Aorta (tissue), 5 donors: ENCODE data around the gene BICDL2. TPM values are rescaled to one million over a fixed set of nuclear protein-coding genes. Genes with fewer than 3 reads are reported as not detected.
"Not testable (repeated sequence)": the region's sequence is repeated elsewhere in the genome, so short reads cannot be mapped to it uniquely, and the experiment has no call there.

Experiments
- ATAC-seq: fragments of 200-7000 bp; cut with Tn5 transposase; one replicate; pipeline ENCODE4 v1.9.1; 2022; ENCODE audit warnings: moderate library complexity; ENCODE audit not compliant: low FRiP score
- DNase-seq, 2 donors: peaks; one replicate each; pipeline ENCODE4 v3.0.0-alpha.2; 2020
- H3K27ac ChIP-seq, 2 donors: one replicate each; pipeline ENCODE4 v1.5.1; 2013; ENCODE audit warnings: low read length in 2 of 2, mild to moderate bottlenecking in 2 of 2, moderate library complexity in 2 of 2, control low read depth in 1 of 2, inconsistent platforms in 1 of 2, low read depth in 1 of 2
- H3K27me3 ChIP-seq, 2 donors: one replicate each; pipeline ENCODE4 v1.6.1; 2013; ENCODE audit warnings: control low read depth in 1 of 2, low read length in 1 of 2, mild to moderate bottlenecking in 1 of 2, moderate library complexity in 1 of 2; ENCODE audit not compliant: insufficient read depth in 2 of 2, control insufficient read depth in 1 of 2
- H3K36me3 ChIP-seq, 2 donors: one replicate each; pipeline ENCODE4 v1.6.1; 2013; ENCODE audit warnings: control low read depth in 1 of 2, low read length in 1 of 2, mild to moderate bottlenecking in 1 of 2; ENCODE audit not compliant: insufficient read depth in 2 of 2, control insufficient read depth in 1 of 2
- H3K4me1 ChIP-seq, 2 donors: one replicate each; pipeline ENCODE4 v1.6.1; 2013; ENCODE audit warnings: low read length in 2 of 2, control low read depth in 1 of 2, mild to moderate bottlenecking in 1 of 2, moderate library complexity in 1 of 2; ENCODE audit not compliant: insufficient read depth in 2 of 2, control insufficient read depth in 1 of 2
- H3K4me3 ChIP-seq, 2 donors: one replicate each; pipeline ENCODE4 v1.5.1; 2013; ENCODE audit warnings: low read length in 2 of 2, control low read depth in 1 of 2, mild to moderate bottlenecking in 1 of 2
- H3K9me3 ChIP-seq: one replicate; pipeline ENCODE4 v1.6.1; 2013; ENCODE audit warnings: mild to moderate bottlenecking, low read length; ENCODE audit not compliant: control insufficient read depth
- WGBS, 2 donors: extraction: QIAGEN DNeasy Blood & Tissue Kit; methylation state at CpG; one replicate each; pipeline ENCODE4 v1.1.7; 2013; 5-methylcytosine and 5-hydroxymethylcytosine counted together
- intact Hi-C, 2 donors: fragments of 100-400 bp; cut with DNase I; formaldehyde crosslinking; loops; one replicate each; pipeline versions ENCODE4 v1.14.2 to v1.15.0; 2022
- polyA plus RNA-seq, 2 donors: library from polyadenylated mRNA; stranded (reverse); fragments of 200-250 nt; gene quantifications; one replicate each; pipeline ENCODE4 v1.2.3, GENCODE V29; 2013
- total RNA-seq, 2 donors: library from RNA; stranded (reverse); fragmentation: NEBNext Ultra II Directional; extraction: Animal tissue kit (Norgen Biotek cat#: 25700); gene quantifications; one replicate each; pipeline ENCODE4 v1.2.1, GENCODE V29; 2021
- donor health status: healthy with polysubstance abuse.
- donor health status: Bipolar disorder and iron deficiency.
- donor health status: DM: no; HTN: no; CAD: no.
- donor health status: DM: no; HTN: no; CAD: no.
- donor health status: DM: yes; HTN: yes; CAD: no.

The BICDL2 gene
- total and polyA plus RNA-seq, 4 donors = 0.05 to 3.6 (median 0.14) TPM

DNA sequence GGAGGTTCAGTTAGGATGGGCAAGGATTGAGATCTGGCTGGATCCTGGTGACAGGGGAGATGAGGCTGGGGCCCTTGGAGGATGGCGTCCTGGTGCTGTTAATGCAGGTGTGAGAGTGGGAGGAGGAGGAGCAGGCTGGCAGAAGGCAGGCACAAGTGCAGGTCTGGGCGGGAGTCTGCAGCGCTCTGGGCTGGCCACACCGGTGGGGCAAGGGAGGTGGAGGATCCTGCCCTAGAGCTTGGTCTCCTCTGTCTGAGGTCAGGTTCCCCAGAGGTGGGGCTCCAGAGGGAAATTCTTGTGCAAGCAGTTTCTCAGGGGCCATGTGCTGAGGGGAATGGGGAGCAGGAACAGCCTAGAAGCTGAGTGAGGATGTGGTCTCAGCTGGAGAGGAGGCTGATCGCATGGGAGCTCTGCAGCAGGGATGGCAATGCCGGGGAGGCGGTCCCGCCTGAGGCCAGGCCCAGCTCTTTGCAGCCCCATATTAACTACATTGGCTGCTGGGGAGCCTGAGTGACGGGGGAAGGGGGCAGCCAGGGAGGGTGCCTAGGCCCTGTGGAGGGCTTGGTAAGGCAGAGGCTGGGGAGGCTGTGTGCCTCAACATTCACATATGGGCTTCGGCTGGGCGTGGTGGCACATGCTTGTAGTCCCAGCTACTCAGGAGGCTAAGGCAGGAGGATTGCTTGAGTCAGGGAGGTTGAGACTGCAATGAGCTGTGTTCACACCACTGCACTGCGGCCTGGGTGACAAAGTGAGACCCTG is 16.0 kb upstream of the BICDL2 start:
- H3K4me3 ChIP-seq, H3K4me1 ChIP-seq, H3K36me3 ChIP-seq, DNase-seq, H3K9me3 ChIP-seq, intact Hi-C loops, H3K27ac ChIP-seq, H3K27me3 ChIP-seq: not testable (repeated sequence)
- WGBS, 2 donors = 84 to 85% methylated on average over 10 to 11 of the region's 12 CpGs
- ATAC-seq = peak; percentile 52

DNA sequence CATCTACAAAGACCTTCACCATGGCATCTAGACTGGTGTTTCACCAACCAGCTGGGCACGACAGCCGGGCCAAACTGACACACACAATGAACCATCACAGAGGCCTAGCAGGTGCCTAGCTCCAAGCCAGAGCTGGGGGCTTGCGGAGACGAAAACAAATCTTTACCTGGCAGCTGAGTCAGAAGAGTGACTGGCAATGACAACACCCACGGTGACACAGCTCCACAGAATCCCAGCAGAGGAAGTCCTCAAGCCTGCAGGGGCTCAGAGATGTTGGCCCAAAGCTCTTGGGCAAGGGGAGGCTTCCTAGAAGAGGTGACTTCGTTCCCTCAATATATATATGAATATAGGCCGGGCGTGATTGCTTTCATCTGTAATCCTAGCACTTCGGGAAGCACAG is 14.8 kb upstream of the BICDL2 start:
- ATAC-seq = no peak

DNA sequence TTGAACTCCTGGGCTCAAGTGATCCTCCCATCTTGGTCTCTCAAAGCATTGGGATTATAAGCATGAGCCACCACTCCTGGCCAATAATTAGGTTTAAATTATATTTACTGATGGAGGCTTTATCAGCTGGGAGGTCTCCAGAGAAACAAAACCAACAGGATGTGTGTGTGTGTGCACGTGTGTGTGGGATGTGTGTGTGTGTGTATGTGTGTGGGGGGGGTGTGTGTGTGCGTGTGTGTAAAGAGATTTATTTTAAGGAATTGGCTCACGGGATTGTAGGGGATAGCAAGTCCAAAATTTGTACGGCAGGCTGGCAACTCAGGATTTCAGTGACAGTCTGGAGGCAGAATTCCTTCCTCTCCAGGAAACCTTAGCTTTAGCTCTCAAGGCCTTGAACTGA is 14.3 kb upstream of the BICDL2 start:
- 3 to 8% methylated on average over 4 of the region's 4 CpGs for WGBS, 2 donors
- ATAC-seq = no peak
- intact Hi-C loops = no loop called here

More for the DNA sequence above, 14.8 kb upstream of the BICDL2 start:
- Histone ChIP-seq H3K4me3 (no peak overlapping the region), H3K27ac (no peak overlapping the region), H3K36me3 (no peaks in the 10 kb centered on the region), H3K9me3 (no peaks in the 10 kb centered on the region), H3K27me3 (no peaks in the 10 kb centered on the region), H3K4me1 (no peaks in the 10 kb centered on the region)
- 72 to 81% methylated on average over 9 of the region's 9 CpGs for WGBS, 2 donors
- intact Hi-C loops = no loop called here
- DNase-seq = no peak

DNA sequence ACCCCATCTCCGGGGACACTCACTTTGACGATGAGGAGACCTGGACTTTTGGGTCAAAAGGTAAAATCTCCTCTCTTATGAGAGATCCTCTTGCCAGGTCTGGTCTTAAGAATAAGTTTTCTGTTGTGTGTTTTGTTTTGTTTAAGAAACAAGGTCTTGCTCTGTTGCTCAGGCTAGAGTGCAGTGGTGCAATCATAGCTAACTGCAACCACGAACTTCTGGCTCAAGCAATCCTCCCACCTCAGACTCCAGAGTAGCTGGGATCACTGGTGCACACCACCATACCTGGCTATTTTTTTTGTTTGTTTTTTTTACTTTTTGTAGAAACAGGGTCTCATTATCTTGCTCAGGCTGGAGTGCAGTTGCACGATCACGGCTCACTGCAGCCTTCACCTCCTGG is 13.7 kb upstream of the BICDL2 start:
- no peak overlapping the region for H3K27ac ChIP-seq
- no peaks in the 10 kb centered on the region for H3K27me3 ChIP-seq
- no peaks in the 10 kb centered on the region for H3K4me1 ChIP-seq
- no peak for ATAC-seq
- H3K9me3 ChIP-seq = no peaks in the 10 kb centered on the region
- H3K36me3 ChIP-seq = no peaks in the 10 kb centered on the region
- DNase-seq = no peak
- no peak overlapping the region for H3K4me3 ChIP-seq
- intact Hi-C loops = no loop called here
- WGBS, 2 donors = 74 to 78% methylated on average over 5 of the region's 5 CpGs

More for the DNA sequence above, 14.3 kb upstream of the BICDL2 start:
- Histone ChIP-seq H3K36me3 (no peaks in the 10 kb centered on the region), H3K4me3 (no peak overlapping the region), H3K9me3 (no peaks in the 10 kb centered on the region), H3K27ac (no peak overlapping the region), H3K27me3 (no peaks in the 10 kb centered on the region), H3K4me1 (no peaks in the 10 kb centered on the region)
- DNase-seq = no peak

DNA sequence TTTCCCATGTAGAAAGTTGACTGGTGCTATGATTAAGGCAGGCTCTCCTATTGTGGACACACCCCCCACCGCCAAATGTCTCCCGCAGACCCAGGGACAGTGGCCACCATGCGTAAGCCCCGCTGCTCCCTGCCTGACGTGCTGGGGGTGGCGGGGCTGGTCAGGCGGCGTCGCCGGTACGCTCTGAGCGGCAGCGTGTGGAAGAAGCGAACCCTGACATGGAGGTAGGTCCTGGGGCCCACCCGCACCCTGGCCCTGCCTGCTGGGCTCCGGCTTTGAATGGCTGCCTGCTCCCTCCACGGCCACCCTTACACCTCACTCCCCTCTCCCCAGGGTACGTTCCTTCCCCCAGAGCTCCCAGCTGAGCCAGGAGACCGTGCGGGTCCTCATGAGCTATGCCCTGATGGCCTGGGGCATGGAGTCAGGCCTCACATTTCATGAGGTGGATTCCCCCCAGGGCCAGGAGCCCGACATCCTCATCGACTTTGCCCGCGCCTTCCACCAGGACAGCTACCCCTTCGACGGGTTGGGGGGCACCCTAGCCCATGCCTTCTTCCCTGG is 13.3 kb upstream of the BICDL2 start:
- H3K27ac ChIP-seq = no peak overlapping the region
- no peak for DNase-seq

DNA sequence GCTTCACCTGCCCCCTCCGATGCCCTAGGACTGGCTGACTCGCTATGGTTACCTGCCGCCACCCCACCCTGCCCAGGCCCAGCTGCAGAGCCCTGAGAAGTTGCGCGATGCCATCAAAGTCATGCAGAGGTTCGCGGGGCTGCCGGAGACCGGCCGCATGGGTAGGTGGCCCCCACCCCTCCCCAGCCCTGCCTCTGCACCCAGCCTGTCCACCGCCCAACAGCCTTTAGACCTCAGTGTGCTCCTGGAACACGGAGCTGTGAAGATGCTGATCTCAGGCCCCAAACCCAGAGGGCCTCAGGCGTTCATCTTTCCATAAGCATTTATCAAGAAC is 10.6 kb upstream of the BICDL2 start:
- H3K4me3 ChIP-seq = no peak overlapping the region
- H3K27me3 ChIP-seq = no peaks in the 10 kb centered on the region
- no peaks in the 10 kb centered on the region for H3K9me3 ChIP-seq
- no peaks in the 10 kb centered on the region for H3K36me3 ChIP-seq
- ATAC-seq (no peak), DNase-seq (no peak)
- 9 to 11% methylated on average over 13 of the region's 13 CpGs for WGBS, 2 donors
- no peaks in the 10 kb centered on the region for H3K4me1 ChIP-seq
- intact Hi-C loops = no loop called here
- no peak overlapping the region for H3K27ac ChIP-seq

More for the DNA sequence above, 13.3 kb upstream of the BICDL2 start:
- no peaks in the 10 kb centered on the region for H3K4me1 ChIP-seq
- no peak overlapping the region for H3K4me3 ChIP-seq
- H3K36me3 ChIP-seq = no peaks in the 10 kb centered on the region
- H3K9me3 ChIP-seq = no peaks in the 10 kb centered on the region
- no peak for ATAC-seq
- H3K27me3 ChIP-seq = no peaks in the 10 kb centered on the region
- intact Hi-C loops = no loop called here
- 74 to 79% methylated on average over 26 of the region's 26 CpGs for WGBS, 2 donors

DNA sequence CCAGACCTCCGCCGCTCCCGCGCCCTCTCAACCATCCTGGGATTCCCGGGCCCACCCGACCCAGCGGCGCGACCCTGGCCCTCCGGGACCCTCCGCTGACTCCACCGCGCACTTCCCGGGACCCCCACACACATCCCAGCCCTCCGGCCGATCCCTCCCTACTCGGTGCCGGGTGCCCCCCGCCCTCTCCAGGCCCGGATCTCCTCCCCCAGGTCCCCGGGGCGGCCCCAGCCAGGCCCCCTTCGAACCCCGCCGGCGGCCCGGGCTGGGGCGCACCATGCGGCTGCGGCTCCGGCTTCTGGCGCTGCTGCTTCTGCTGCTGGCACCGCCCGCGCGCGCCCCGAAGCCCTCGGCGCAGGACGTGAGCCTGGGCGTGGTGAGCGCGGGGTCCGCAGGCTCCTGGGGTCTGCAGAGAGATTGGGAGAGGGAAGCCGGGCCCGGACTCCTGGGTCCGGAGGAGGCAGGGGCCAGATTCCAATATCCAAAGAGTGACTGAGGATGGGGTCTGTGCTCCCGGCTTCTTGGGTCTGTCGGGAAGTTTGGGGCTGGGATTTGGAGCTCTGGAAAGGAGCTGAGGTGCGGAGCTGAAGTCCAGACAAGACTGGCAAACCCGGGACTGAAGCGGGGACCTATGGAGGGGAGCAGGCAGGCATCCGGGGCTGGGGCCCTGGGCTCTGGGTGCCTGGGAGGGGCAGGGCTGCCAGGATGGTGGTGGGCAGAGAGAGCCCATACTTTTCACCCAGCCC is 10.1 kb upstream of the BICDL2 start:
- DNase-seq = no peak
- Histone ChIP-seq H3K9me3 (no peaks in the 10 kb centered on the region), H3K4me1 (no peaks in the 10 kb centered on the region), H3K36me3 (no peaks in the 10 kb centered on the region), H3K4me3 (no peak overlapping the region), H3K27ac (no peak overlapping the region), H3K27me3 (no peaks in the 10 kb centered on the region)
- intact Hi-C loops = no loop called here
- WGBS, 2 donors = 1 to 2% methylated on average over 42 to 54 of the region's 54 CpGs
- ATAC-seq = no peak

DNA sequence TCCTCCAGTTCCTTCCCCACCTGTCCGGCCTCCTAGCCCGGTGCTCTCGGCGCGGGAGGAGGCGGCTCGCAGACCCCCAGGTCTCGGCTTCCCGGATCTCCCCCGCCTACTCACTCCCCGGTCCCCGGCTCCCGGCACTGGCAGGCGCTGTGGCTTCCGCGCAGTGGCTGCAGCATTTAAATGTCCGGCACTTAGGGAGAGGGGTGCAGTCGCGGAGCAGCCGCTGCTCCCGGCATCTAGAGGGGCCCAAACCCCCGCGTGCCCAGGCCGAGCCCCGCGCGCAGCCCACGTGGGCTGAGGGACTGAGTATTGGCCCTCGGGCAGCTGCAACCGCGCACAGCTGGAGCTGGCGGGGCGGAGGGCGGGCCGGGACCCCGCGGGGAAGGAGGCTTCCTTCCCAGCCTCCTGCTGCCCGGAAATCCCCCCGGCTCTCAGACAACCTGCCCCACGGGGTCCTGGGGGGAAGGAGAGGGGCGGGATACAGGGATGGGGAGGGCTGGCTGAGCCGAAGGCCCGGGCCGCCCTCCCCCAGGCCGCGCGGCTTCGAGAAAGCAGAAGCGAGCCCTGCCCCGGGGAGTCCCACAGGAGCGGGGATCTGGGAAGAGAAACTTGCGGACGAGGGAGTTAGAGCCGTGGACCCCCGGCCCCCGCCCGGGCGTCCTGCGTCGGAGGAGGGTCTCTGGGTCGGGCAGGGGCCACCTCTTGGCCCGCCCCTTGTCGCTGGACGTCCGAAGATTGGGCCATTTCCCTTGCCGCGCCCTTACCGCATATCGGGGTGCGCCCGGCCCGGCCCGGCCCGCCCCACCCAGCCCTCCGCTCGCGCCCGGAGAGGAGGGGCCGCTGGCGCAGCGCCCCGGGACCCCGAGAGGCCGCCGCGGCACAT is 9.3 kb upstream of the BICDL2 start, which contains the start of gene MMP25:
MMP25 (plus strand) TSS at position 804 of the 883 bp plus-strand sequence. CDS start 357 bp downstream, outside the sequence.
- no peaks in the 10 kb centered on the region for H3K36me3 ChIP-seq
- DNase-seq = peak in 1 of 2 donors; percentile 71
- no peak within 1 kb of the TSS for H3K27ac ChIP-seq
- no peaks in the 10 kb centered on the region for H3K4me1 ChIP-seq
- H3K9me3 ChIP-seq = no peaks in the 10 kb centered on the region
- ATAC-seq = peak; percentile 58
- intact Hi-C loops = no loop called here
- no peak within 1 kb of the TSS for H3K4me3 ChIP-seq
- H3K27me3 ChIP-seq = no peaks in the 10 kb centered on the region
- 0 to 1% methylated on average over 51 to 86 of the region's 86 CpGs for WGBS, 2 donors
